NCI-H146 (cell line): Measurements from ENCODE around the gene DHX8.
"Not testable (repeated sequence)": the region's sequence is repeated elsewhere in the genome, so short reads cannot be mapped to it uniquely, and the experiment has no call there.

ENCODE experiments used
- DNase-seq: peaks from one replicate; lab custom pipeline; 2025; lab: John Stamatoyannopoulos, UW

Gene DHX8

DNA sequence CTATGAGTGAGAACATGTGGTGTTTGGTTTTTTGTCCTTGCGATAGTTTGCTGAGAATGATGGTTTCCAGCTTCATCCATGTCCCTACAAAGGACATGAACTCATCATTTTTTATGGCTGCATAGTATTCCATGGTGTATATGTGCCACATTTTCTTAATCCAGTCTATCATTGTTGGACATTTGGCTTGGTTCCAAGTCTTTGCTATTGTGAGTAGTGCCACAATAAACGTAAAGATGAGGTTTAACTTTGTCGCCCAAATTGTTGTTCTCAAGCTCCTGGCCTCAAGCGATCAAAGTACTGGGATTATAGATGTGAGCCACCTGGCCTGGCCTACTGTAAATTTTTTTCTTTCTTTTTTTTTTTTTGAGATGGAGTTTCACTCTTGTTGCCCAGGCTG lies 21.2 kb upstream of the DHX8 start:
- not testable (repeated sequence) for DNase-seq

- no peak for DNase-seq
Observed at GRCh38 chr17:43463241-43463640, 20.5 kb upstream of the DHX8 start.

- DNase-seq = no peak
Observed at GRCh38 chr17:43464046-43464445, 19.7 kb upstream of the DHX8 start.

DNA sequence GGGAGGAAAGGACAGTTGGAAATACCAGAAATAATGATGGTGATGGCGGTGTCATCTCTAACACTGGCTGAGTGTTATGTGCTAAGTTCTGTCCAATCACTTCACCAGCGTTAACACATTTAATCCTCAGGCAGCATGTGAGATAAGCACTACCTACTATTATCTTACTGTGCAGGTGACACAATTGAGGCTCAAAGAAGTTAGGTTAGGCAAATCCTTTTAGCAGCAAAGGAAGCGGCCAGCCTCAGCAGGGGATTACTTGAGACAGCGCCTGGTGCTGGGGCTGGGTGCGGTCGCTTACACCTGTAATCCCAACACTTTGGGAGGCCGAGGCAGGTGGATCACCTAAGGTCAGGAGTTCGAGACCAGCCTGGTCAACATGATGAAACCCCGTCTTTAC lies 18.7 kb upstream of the DHX8 start:
- no peak for DNase-seq

- DNase-seq = no peak
Observed at GRCh38 chr17:43467981-43468581, 15.7 kb upstream of the DHX8 start.

DNA sequence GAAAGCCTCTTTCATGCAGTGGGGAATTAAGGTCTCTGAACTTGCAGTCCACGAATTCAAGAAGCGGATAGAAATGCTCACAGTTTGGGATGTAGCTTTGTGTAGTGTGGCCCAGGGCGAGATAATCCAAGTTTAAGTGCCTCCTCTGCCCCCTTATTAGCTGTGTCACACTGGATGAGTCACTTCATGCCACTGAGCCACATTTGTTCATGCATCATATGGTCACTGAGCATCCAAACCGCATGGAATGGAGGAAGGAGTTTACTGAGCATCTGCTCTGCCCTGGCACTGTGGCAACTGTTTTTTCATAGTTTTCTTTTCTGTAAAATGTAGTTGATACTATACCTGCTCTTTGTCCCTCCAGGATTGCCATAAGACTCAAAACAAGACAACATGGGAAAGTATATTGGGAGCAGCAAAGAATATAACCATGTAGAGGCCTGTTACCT lies 15.1 kb upstream of the DHX8 start:
- DNase-seq = no peak

- DNase-seq = no peak
Observed at GRCh38 chr17:43469145-43469544, 14.6 kb upstream of the DHX8 start.

GRCh38 chr17:43471585-43472160 lies 12.1 kb upstream of the DHX8 start:
- DNase-seq = no peak

GRCh38 chr17:43475494-43476089 lies 8.2 kb upstream of the DHX8 start:
- DNase-seq = no peak

GRCh38 chr17:43476306-43476705 lies 7.5 kb upstream of the DHX8 start:
- DNase-seq = not testable (repeated sequence)

DNA sequence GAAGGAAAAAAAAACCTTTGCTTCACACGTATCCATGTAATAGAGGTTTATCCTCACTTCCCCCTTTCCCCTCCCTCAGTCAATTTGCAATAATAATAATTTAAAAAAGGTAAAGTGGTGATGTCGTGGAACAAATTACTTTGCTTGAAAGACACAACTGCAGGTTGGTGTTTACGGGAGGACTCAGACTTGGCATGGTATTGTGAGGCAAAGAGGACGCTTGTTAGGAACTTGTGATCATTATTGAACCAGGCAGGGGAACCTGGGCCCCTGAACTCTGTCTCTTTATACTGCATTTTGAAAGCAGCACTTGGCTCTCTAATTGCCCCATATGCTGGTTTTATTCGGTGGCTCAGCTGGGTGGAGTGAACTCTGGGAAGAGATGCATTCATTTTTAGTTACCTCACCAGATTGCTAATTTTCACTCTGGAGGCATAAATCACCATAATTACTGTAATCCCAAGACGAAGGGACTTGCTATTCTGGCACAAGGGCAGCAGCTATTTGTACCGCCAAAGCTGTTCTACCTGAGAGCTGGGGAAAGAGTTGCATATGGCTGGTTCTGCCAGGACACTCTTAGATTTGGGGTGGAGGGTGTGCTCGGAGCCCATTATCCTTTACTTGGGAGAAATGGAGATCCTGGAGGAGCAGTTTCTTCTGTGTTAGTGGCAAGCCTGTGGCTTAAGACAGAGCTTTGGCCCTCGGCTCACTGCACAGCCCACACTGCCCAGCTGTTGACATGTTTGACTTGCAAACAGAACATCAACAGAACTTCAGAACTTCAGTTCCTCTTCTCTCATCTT lies 5.7 kb upstream of the DHX8 start:
- no peak for DNase-seq

GRCh38 chr17:43479948-43480347 lies 3.8 kb upstream of the DHX8 start:
- no peak for DNase-seq

DNA sequence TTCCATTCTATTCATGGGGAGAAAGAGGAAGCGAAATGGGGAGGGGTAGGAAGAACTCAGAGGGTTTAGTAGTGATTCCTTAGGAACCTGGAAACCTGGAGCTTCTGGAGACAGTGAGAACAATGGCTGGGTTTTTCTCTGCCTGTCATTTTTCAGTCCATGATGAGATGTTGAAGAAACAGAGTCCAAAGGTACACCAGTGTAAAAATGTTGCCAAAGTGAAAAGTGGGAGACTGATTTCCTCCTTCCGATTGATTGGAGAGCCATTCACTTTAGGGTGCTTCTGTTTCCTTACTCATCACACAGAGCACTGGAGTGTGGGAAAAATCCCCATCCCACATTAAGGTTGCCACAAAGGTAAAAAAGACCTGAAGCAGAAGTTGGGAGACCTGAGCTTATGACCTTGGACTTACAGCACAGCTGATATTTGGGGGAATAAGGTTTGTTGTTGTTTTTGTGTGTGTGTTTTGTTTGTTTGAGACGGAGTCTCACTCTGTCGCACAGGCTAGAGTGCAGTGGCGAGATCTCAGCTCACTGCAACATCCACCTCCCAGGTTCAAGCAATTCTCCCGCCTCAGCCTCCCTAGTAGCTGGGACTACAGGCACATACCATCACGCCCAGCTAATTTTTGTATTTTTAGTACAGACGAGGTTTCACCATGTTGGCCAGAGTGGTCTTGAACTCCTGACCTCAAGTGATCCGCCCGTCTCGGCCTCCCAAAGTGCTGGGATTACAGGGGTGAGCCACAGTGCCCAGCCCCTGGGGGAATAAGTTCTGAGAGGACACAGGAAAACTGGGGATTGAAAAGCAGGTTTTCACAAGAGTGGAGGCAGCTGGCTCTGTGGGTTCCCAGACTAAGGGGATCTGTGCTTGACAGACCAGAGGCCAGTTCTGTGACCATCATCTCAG lies 1.4 kb upstream of the DHX8 start:
- no peak for DNase-seq

DNA sequence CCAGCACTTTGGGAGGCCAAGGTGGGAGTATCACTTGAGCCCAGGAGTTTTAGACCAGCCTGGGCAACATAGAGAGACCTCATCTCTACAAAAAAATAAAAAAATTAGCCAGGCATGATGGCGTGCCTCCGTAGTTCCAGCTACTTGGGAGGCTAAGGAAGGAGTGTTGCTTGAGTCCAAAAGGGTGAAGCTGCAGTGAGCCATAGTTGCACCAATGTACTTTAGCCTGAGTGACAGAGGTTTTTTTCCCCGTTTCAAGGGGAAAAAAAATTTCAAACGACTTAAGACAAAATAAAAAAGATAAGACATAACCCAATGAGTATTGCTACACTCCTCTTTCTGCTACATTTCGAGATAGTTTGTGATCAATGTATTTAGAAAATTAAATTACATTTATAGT lies 6.8 kb downstream of the DHX8 start:
- DNase-seq = no peak

GRCh38 chr17:43509440-43509839 lies 25.7 kb downstream of the DHX8 start:
- DNase-seq = not testable (repeated sequence)

- not testable (repeated sequence) for DNase-seq
Observed at GRCh38 chr17:43511199-43511598, 27.4 kb downstream of the DHX8 start.

GRCh38 chr17:43515656-43516055 lies 31.9 kb downstream of the DHX8 start:
- no peak for DNase-seq

DNA sequence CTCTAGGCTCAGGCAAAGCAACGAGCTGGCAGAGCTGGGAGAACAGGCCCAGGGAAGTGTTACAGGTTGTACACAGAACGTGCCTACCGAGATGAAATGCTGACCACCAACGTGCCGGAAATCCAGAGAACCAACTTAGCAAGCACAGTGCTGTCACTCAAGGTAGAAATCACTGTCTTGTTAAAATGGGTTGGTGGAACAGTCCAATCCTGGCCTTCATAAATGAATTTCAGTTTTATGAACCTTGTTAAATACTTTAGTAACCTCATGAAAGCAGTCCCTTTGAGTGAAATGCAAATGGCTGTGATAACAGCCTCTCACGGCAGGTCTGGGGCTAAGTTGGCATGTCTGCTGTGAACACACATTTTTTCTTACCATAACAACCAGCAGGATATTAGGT lies 33.4 kb downstream of the DHX8 start:
- no peak for DNase-seq

DNA sequence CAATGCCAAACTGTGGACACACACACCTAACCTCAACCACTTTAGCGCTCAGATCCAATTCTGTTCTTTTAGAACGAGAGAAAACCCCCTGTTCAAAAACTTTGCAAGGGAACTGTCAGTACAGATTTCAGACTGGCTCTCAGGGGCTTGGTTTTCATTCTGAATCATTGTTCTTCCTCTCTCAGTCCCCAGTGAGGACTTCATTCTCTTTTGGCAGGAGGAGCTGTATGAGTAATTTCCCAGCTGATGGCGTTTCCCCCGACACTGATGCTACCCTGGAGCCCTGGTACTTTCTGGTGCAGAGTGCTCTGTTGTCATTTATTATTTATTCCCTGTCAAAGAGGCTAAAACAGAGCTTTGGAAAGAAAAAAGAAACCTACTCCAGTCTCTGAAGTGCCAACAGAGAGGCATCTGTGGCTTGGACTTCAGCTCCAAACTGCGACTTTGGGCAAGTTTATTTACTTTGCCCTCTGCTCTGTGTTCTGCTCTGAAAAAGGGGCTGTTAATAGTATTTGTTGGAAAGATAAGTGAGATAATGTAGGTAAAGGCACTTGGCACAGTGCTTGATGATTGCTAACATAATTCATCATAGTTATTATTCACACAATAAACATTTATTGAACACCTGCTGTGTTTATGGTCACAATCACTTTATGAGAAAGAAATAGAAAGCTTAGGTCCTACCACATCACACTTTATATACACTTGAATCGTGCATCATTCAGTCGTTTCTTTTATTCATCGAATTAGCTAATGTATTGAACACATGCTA lies 34.0 kb downstream of the DHX8 start:
- DNase-seq = no peak

DNA sequence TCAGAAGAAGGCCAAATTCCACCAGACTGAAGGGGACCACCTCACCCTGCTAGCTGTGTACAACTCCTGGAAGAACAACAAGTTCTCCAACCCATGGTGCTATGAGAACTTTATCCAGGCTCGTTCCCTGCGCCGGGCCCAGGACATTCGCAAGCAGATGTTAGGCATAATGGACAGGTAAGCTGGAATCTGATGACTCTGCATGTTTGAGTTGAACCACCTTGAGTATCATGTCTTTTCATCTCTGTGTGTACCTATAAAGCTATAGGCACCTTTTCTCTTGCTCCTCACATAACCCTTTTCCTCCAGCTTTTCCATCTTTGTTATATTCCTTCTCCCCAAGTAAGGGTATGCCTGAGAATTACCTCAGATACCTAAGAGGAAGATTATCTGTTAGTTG lies 37.6 kb downstream of the DHX8 start:
- DNase-seq = no peak

- no peak for DNase-seq
Observed at GRCh38 chr17:43524945-43525575, 41.3 kb downstream of the DHX8 start.
